Activated naive CD8-positive, alpha-beta T cell treated with anti-CD3 and anti-CD28 coated beads for 36 hours (primary cell): ENCODE measurements around the gene INTS4. TPM values are rescaled to one million over a fixed set of nuclear protein-coding genes. Genes with fewer than 3 reads are reported as not detected.
"Not testable (repeated sequence)": the region's sequence is repeated elsewhere in the genome, so short reads cannot be mapped to it uniquely, and the experiment has no call there.

Source experiments
- DNase-seq: peaks from one replicate; pipeline ENCODE4 v3.0.0; 2021
- H3K27ac Mint-ChIP-seq: one replicate; pipeline ENCODE4 v1.8.0; 2022; ENCODE audit warnings: mild to moderate bottlenecking, moderate library complexity, mixed read lengths
- H3K27me3 Mint-ChIP-seq: one replicate; pipeline ENCODE4 v1.8.0; 2022; ENCODE audit warnings: mild to moderate bottlenecking, mixed read lengths
- H3K36me3 Mint-ChIP-seq: one replicate; pipeline ENCODE4 v1.8.0; 2021; ENCODE audit warnings: mild to moderate bottlenecking, mixed read lengths
- H3K4me1 Mint-ChIP-seq: one replicate; pipeline ENCODE4 v1.8.0; 2021; ENCODE audit warnings: mixed read lengths
- H3K4me3 Mint-ChIP-seq: one replicate; pipeline ENCODE4 v1.8.0; 2022; ENCODE audit warnings: mild to moderate bottlenecking, moderate library complexity, mixed read lengths
- H3K9me3 Mint-ChIP-seq: one replicate; pipeline ENCODE4 v1.8.0; 2022; ENCODE audit warnings: mixed read lengths
- total RNA-seq, 2 experiments: library from RNA; stranded (reverse); gene quantifications; one replicate each; pipeline ENCODE4 v1.2.3, GENCODE V29; 2021

INTS4 gene
- total RNA-seq, 2 experiments from 2014 or later = 45.2 to 46.2 TPM

DNA sequence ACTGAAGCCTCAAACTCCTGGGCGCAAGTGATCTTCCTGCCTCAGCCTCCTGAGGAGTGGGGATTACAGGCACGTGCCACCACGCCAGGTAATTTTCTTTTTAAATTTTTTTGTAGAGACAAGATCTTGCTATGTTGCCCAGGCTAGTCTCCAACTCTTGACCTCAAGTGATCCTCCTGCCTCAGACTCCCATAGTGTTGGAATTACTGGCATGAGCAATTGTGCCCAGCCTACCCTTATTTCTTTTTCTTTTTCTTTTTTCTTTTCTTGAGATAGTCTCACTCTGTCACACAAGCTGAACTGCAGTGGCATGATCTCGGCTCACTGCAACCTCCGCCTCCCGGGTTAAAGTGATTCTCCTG, 109.7 kb downstream of the INTS4 start:
- H3K4me1 Mint-ChIP-seq = no peaks in the 10 kb centered on the region
- peak overlapping the region; percentile 54 for H3K27ac Mint-ChIP-seq
- no peaks in the 10 kb centered on the region for H3K27me3 Mint-ChIP-seq
- no peaks in the 10 kb centered on the region for H3K9me3 Mint-ChIP-seq
- DNase-seq = no peak
- H3K4me3 Mint-ChIP-seq = no peak overlapping the region
- peaks cover 20% of the 10 kb centered on the region for H3K36me3 Mint-ChIP-seq

DNA sequence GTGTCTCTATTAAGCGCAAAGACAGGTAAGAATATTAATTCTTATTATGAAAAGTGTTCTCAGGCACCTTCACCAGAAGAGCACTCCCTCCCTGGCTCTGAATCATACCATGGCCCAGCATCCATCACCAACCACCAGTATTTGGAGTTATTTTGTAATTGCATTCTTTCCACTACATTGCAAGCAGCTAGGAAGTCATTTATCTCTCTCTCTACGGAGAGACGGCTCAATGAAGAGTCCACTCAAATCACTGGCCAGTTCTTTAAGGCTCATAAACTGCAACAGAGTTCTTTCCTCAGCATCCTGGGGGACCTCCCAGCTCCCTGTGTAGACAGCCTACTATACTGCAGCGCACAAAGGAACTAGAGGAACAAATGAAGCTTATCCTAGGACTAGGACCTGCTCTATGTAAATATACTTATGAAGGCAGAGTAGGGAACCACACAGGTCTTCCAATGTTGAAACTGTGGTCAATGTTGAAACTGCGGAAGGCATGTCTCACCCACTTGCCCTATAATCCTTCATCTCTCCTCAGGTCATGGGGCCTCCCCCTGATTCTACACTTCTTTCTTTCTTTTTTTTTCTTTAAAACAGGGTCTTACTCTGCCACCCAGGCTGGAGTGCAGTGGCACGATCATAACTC, 110.2 kb downstream of the INTS4 start:
- Mint-ChIP-seq H3K4me3 (no peak overlapping the region), H3K27me3 (no peaks in the 10 kb centered on the region), H3K4me1 (peaks cover 2% of the 10 kb centered on the region), H3K9me3 (no peaks in the 10 kb centered on the region), H3K27ac (peak overlapping the region; percentile 54), H3K36me3 (peaks cover 16% of the 10 kb centered on the region)
- no peak for DNase-seq

DNA sequence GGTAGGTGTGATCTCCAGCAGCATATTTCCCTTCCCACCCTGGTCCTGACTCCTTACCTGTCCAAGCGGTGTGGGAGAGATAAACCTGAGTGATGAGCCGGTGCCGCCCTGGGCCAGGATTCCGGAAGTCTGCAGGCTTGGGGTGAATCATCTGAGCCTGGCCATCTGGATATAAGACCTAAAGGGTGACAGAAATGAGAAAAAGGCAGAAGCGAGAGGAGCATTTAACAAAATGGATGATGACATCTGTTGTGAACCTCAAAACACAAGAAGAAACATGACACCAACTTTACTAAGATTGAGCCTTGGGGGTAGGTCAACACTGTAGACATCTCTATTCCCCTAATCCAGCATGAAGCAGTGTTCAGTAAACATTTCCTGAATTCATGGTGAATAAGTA, 110.7 kb downstream of the INTS4 start:
- no peak overlapping the region for H3K4me3 Mint-ChIP-seq

DNA sequence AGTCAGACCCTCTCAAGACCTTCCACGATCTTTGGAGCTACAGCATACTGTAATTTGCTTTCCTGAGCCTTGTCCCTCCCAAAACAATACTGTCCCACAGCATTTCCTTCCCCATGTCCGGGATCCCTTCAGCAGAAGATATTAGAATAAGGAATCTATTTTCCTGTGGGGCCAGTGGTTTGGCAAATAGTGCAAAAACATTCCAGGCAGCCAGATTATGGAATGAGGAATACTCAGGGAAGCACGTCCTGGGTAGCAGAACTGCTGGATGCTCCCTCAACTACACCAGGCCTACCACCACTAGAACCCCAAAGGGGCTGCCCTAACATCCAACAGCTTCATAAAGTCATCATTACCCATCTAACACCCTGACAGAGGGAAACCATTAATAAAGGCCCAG, 112.1 kb downstream of the INTS4 start:
- H3K4me3 Mint-ChIP-seq = no peak overlapping the region

More for the DNA sequence above, 110.7 kb downstream of the INTS4 start:
- Mint-ChIP-seq H3K9me3 (no peaks in the 10 kb centered on the region), H3K27ac (no peak overlapping the region), H3K36me3 (peaks cover 12% of the 10 kb centered on the region), H3K4me1 (peaks cover 3% of the 10 kb centered on the region), H3K27me3 (no peaks in the 10 kb centered on the region)
- no peak for DNase-seq

DNA sequence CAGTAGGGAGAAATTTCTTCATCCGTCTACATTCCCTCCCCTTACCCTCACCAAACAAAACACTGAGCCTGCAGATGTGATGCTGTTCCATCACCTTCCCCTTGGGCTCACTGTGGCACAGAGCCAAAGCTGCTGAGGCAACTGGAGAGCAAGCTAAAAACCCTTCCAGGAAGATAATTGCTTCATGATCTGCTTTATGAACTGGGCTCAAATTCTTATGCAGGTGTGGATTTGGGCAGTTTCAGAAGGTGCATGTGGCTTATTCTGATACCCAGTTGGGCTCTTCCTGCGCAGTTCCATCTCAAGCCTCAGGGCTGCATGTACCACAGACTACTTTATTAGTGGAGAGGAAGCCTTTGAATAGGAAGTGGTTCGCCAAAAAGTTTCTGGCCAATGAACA, 115.2 kb downstream of the INTS4 start:
- DNase-seq = no peak
- H3K36me3 Mint-ChIP-seq = peaks cover 3% of the 10 kb centered on the region
- peak overlapping the region; percentile 21 for H3K27ac Mint-ChIP-seq

More for the DNA sequence above, 112.1 kb downstream of the INTS4 start:
- DNase-seq = no peak
- Mint-ChIP-seq H3K4me1 (peaks cover 3% of the 10 kb centered on the region), H3K36me3 (peaks cover 8% of the 10 kb centered on the region), H3K27ac (no peak overlapping the region), H3K9me3 (no peaks in the 10 kb centered on the region), H3K27me3 (no peaks in the 10 kb centered on the region)

DNA sequence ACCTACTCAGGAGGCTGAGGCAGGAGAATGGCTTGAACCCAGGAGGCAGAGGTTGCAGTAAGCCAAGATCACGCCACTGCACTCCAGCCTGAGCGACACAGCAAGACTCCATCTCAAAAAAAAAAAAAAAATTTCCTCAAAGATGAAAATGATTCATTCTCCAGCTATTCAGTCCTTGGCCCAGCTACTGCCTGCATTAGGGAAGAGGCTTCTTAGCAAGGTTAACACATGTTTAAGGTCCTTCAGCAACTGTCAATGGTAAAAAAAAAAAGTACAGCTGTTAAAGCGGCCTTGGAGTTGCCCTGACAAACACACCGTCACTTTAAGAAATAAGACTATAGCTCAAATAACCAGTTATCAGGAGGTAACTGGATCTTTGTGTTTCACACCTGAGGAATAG, 116.2 kb downstream of the INTS4 start:
- not testable (repeated sequence) for H3K27me3 Mint-ChIP-seq, DNase-seq, H3K4me3 Mint-ChIP-seq, H3K36me3 Mint-ChIP-seq, H3K27ac Mint-ChIP-seq, H3K9me3 Mint-ChIP-seq, H3K4me1 Mint-ChIP-seq

More for the DNA sequence above, 115.2 kb downstream of the INTS4 start:
- peaks cover 3% of the 10 kb centered on the region for H3K4me1 Mint-ChIP-seq
- no peaks in the 10 kb centered on the region for H3K9me3 Mint-ChIP-seq
- no peak overlapping the region for H3K4me3 Mint-ChIP-seq
- no peaks in the 10 kb centered on the region for H3K27me3 Mint-ChIP-seq

DNA sequence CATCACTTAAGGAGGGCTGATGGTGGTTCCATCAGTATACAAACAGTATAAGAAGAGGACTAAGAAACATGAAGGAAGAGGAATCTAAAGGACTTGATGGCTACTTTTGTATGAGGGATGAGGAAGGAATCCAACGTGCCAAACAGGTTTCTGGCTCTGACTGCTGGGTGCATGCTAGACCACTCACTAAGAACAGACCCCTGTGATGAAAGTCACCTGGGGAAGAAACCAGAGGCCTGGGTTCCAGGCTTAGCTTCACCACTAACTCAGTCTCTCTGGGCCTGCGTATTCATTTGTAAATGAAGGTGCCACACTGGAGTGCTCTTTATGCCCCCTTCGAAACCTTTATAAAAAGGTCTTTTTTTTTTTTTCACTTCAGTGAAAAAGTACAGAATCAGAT, 118.4 kb downstream of the INTS4 start:
- H3K9me3 Mint-ChIP-seq = no peaks in the 10 kb centered on the region
- no peak for DNase-seq
- peaks cover 3% of the 10 kb centered on the region for H3K4me1 Mint-ChIP-seq
- no peak overlapping the region for H3K27ac Mint-ChIP-seq
- H3K27me3 Mint-ChIP-seq = no peaks in the 10 kb centered on the region
- no peak overlapping the region for H3K4me3 Mint-ChIP-seq
- H3K36me3 Mint-ChIP-seq = no peaks in the 10 kb centered on the region

DNA sequence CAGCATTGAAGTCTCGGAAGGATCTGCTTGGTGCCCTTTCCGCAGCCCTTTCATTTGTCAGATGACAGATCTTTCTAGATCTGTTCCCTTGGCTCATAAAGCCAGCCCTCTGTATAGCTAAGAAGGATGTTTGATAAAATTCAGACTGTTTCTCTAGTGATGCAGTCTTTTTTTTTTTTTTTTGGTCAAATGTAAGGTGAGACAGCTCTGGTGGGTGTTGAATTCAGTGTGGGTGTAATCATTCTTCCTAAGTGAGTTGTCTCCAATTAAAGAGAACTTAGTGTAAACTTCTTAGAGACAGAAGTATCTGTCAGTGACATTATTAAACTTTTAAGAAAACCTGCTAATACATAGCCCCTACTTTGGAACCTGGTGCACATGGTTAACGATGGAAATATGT, 120.3 kb downstream of the INTS4 start:
- H3K36me3 Mint-ChIP-seq = peaks cover 6% of the 10 kb centered on the region
- no peak overlapping the region for H3K4me3 Mint-ChIP-seq
- H3K9me3 Mint-ChIP-seq = no peaks in the 10 kb centered on the region
- DNase-seq = no peak
- no peaks in the 10 kb centered on the region for H3K4me1 Mint-ChIP-seq
- no peak overlapping the region for H3K27ac Mint-ChIP-seq
- H3K27me3 Mint-ChIP-seq = no peaks in the 10 kb centered on the region

DNA sequence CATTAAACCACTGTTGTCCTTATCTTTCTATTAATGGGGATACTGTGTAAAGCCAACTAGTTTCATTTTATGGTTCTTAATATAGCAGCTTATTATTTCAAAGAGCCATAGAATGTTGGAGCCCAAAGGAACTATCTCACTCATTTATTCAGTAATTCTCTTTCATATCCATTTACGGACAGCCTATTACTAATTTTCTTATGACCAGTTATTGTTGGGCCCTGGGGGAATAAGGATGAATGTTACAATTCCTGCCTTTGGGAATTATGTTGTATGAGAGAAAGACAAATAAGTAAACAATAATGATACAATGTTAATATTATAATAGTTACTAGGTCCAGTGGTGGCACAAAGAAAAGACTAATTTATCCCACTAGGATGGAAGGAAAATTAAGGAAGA, 121.1 kb downstream of the INTS4 start:
- H3K27me3 Mint-ChIP-seq = no peaks in the 10 kb centered on the region

DNA sequence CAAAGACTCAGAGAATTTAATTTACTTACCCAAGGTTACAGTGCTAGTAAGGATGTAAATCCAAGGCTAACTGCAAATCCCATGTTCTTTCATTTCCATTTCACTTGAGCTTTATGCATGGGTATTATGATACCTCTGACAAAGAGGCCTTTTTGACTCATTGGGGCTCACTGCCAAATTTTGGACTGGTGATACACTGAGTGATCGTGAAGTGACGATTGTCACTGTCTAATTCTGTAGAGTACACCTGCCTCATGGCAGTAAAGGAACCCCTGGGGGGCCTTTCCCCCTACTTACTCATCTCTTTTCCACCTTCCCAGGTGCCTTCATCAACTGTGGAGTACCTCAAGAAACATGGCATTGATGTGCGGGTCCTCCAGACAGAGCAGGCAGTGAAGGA, 122.6 kb downstream of the INTS4 start:
- Mint-ChIP-seq H3K36me3 (peaks cover 10% of the 10 kb centered on the region), H3K27me3 (no peaks in the 10 kb centered on the region), H3K4me3 (no peak overlapping the region), H3K27ac (no peak overlapping the region), H3K4me1 (no peaks in the 10 kb centered on the region), H3K9me3 (no peaks in the 10 kb centered on the region)
- DNase-seq = no peak

More for the DNA sequence above, 121.1 kb downstream of the INTS4 start:
- no peak for DNase-seq
- Mint-ChIP-seq H3K4me3 (no peak overlapping the region), H3K36me3 (peaks cover 10% of the 10 kb centered on the region), H3K27ac (no peak overlapping the region), H3K9me3 (no peaks in the 10 kb centered on the region), H3K4me1 (no peaks in the 10 kb centered on the region)

DNA sequence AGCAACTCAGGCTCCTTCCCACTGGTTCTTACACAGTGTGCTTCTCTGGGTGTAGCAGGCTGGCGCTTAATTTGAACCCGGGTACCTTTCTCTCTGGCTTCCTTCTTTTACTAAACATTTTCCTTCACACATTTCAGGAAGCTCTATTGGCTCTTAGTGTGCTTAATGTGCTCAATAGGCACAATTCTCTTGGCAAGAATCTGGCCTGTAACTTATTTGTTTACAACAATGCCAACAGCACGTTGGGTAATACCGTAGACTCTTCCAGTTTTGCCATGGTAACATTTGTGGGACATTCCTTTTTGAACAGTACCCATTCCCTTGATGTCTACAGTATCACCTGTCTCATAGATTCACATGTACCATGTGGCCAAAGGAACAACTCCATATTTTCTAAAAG, 125.7 kb downstream of the INTS4 start:
- Mint-ChIP-seq H3K36me3 (peaks cover 10% of the 10 kb centered on the region), H3K27ac (no peak overlapping the region), H3K4me3 (no peak overlapping the region), H3K27me3 (no peaks in the 10 kb centered on the region), H3K4me1 (no peaks in the 10 kb centered on the region), H3K9me3 (no peaks in the 10 kb centered on the region)
- DNase-seq = no peak

DNA sequence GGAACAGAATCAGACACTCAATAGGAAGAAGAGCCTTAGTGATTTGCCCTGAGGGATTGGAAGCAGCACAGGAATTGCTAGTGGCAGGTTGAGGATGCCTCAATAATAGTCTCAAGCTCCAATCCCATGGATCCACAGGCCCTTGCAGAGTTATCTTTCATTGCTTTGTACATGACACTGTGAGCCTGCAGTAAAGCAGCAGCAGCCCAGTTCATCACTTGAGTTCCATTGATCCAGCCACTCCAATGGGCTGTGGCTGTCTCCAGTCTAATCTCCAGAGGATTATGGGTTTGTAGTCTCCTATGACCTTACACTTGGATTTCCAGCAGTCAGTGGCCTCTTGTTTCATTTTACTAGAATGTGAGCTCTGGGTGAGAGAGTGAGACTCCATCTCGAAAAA, 128.1 kb downstream of the INTS4 start:
- H3K27me3 Mint-ChIP-seq = no peaks in the 10 kb centered on the region
- peaks cover 10% of the 10 kb centered on the region for H3K36me3 Mint-ChIP-seq
- H3K27ac Mint-ChIP-seq = no peak overlapping the region
- DNase-seq = no peak
- H3K9me3 Mint-ChIP-seq = no peaks in the 10 kb centered on the region
- H3K4me1 Mint-ChIP-seq = no peaks in the 10 kb centered on the region
- no peak overlapping the region for H3K4me3 Mint-ChIP-seq

DNA sequence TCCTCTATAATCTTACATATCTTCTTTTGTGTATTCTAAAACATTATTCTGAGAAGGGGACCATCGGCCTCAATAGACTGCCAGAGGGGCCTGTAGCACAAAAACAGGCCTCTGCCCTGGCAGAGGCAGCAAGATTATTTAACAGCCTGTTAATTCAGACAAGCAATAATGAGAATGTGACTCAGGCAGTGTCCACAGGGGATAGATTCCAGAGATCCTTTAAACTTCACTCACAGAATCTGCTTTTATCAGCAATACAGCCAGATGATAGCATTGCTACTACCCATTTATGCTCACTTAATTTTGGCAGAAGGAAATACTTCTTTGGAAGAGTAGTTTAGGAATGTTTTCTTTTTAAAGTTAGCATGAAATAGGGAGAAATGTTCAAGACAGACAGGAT, 128.7 kb downstream of the INTS4 start:
- Mint-ChIP-seq H3K4me1 (no peaks in the 10 kb centered on the region), H3K27me3 (no peaks in the 10 kb centered on the region), H3K36me3 (peaks cover 10% of the 10 kb centered on the region), H3K4me3 (no peak overlapping the region), H3K9me3 (no peaks in the 10 kb centered on the region), H3K27ac (peak overlapping the region; percentile 23)
- no peak for DNase-seq

DNA sequence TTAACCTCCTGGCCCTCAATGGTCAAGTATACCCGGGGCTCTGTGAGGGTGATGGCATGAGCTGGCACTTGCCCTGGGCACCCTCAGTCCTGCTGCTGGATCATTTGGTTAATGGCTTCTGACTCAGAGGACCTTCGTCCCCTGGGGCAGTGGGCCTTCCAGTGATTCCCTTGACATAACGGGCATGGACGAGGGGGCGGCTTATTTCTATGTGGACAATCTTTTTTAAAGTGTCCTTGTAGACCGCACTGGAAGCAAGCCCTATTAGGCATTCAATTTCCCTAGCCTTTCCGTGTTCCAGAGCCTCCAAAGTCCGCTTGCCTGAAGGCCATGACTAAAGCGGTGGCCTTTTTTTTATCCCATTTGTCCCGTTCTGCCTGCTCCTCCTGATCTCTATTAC, 133.0 kb downstream of the INTS4 start:
- not testable (repeated sequence) for DNase-seq, H3K4me1 Mint-ChIP-seq, H3K4me3 Mint-ChIP-seq, H3K27ac Mint-ChIP-seq, H3K9me3 Mint-ChIP-seq, H3K27me3 Mint-ChIP-seq, H3K36me3 Mint-ChIP-seq

DNA sequence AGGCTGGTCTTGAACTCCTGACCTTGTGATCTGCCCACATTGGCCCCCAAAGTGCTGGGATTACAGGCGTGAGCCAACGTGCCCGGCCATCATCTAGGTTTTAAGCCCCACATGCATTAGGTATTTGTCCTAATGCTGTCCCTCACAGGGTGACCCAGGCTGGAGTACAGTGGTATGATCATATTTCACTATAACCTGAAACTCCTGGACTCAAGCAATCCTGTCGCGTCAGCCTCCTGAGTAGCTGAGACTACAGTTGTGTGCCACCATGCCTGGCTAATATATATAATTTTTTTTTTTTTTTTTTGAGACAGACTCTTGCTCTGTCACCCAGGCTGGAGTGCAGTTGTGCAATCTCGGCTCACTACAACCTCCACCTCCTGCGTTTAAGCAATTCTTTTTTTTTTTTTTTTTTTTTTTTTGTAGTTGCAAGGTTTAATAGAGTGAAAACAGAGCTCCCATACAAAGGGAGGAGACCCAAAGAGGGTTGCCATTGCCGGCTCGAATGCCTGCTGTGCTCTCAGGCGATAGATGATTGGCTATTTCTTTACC, 136.5 kb downstream of the INTS4 start:
- H3K27me3 Mint-ChIP-seq, DNase-seq, H3K27ac Mint-ChIP-seq, H3K4me3 Mint-ChIP-seq, H3K4me1 Mint-ChIP-seq: not testable (repeated sequence)
- H3K36me3 Mint-ChIP-seq = peaks cover 39% of the 10 kb centered on the region
- peaks cover 11% of the 10 kb centered on the region for H3K9me3 Mint-ChIP-seq

DNA sequence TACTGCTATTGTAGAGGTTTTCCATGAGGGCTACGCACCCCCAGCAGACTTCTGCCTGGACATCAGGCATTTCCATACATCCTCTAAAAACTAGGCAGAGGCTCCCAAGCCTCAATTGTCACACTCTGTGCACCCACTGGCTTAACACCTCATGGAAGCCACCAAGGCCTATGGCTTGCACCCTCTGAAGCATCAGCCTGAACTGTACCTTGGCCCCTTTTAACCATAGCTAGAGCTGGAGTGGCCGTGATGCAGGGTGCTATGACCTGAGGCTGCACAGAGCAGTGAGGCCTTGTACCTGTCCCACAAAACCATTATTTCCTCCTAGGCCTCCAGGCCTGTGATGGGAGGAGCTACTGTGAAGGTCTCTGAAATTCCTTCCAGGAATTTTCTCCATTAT, 139.6 kb downstream of the INTS4 start:
- Mint-ChIP-seq H3K27ac (no peak overlapping the region), H3K36me3 (peaks cover 41% of the 10 kb centered on the region), H3K4me3 (no peak overlapping the region), H3K27me3 (no peaks in the 10 kb centered on the region), H3K9me3 (peaks cover 11% of the 10 kb centered on the region), H3K4me1 (no peaks in the 10 kb centered on the region)
- DNase-seq = no peak
